HTR-8/SVneo (cell line): Measurements from ENCODE around the gene MPRIP.
A peak's percentile ranks its signal among the peaks of the same experiment; 100 is the strongest.

Source experiments
- DNase-seq: peaks from one replicate; pipeline ENCODE4 v3.0.0; 2011; ENCODE audit warnings: low spot score, mixed read lengths; ENCODE audit not compliant: insufficient read length
- FAIRE-seq: peaks from 2 replicates; lab custom pipeline; 2011; peaks lifted over from hg19 to GRCh38; lab: Jason Lieb, UNC

The MPRIP gene

DNA sequence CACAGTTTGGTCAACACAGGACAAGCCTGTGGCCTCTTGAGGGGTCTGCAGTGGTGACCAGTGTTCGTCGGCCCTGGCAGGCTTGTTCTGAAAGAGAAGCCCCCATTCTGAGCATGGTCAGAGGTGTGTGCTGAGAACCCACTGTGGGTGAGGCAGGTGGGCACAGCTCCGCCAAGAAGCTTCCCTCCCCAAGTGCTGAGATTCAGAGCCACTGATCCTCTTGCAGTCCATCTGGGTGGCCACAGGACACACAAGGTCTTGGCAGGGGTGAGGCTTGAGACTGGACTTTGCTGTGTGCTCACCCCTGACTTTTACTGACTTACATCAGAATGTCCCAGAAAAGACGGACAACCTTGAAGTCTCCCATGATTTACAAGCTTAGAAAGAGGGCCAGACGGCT, 18.7 kb downstream of the MPRIP start:
- FAIRE-seq = no peak
- DNase-seq = no peak

DNA sequence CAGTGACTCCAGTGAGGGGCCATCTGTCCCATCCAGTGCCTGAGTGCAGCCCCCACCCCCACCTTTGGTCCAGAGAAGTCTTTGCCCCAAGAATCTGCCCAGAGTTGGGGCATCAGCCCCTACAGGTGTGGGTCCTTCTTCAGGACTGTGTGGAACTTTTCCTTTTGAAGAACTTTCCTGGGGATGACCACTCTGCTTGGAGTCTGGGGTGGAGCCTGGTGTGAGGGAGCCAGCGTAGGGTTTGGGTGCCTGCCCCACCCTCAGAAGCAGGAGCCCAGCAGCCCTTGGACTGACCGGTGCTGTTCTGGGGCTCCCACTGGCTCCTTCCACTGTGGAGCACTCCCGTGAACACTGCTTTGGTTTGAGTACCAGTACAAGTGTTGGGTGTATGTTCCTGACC, 19.3 kb downstream of the MPRIP start:
- no peak for FAIRE-seq

DNA sequence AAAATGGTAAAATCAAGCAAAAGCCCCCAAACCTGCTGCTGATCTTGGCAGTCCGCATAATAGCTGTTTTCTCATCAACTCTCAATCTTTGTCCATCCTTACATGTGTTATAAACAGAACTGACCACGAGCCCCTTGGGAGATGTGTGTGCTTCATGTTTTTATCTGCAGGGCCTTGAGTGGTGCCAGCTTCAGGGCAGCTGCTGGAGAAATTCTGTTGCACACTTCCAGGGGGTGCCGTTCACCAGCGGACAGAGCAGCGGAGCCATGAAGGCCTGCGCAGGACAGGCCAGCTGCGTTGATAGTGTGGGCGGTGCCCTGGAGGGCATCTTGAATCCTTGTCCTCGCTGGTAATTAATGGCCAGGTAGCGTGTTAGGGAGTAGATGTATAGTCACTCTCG, 20.1 kb downstream of the MPRIP start:
- DNase-seq (no peak), FAIRE-seq (no peak)

More for the DNA sequence above, 19.3 kb downstream of the MPRIP start:
- no peak for DNase-seq

DNA sequence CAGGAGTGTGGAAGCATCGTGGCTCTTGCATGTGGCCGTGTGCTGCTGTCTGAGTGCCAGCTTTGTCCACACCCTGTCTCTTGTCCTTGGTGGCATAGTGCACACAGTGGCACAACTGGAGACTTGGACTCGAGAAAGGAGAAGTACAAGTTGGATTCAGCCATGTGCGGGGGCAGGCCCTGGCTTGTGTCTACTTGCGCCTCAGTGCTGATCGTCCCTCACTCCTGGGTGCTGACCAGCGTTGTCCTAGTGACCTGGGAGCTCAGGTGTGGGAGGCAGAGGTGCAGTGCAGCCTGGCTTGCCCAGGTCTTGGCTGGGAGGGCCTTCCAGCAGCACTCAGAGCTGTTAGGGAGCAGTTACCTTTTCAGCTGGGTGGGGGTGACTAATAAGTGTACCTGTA, 20.6 kb downstream of the MPRIP start:
- DNase-seq (no peak), FAIRE-seq (peak; percentile 4)

DNA sequence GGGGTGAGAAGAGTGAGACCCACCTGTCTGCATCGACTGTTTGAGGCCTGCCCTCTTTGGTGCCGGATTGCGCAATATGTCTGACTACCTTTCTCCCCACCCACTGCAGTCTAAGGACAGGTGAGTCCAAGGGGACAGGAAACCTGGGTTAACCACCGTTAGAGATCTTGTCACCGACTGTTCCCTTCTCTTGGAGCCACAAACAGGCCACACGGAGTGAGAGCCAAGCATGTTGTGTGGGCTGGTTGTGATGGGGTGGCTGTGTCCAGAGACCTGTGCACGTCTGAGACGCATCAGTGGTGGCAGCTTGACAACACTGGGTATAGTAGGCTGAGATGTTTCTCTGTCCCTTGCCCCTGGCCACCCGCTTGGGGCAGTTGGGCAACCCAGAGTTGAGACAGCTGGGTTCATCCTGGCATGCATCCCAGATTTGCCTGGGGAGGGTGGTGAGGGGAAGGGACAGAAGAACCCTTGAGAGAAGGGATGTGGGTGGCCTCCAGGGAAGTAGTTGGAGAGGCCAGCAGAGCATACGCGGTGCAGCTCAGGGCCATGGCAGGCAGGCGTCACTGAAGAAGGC, 21.4 kb downstream of the MPRIP start:
- DNase-seq = peak; percentile 59
- FAIRE-seq = peak; percentile 46

DNA sequence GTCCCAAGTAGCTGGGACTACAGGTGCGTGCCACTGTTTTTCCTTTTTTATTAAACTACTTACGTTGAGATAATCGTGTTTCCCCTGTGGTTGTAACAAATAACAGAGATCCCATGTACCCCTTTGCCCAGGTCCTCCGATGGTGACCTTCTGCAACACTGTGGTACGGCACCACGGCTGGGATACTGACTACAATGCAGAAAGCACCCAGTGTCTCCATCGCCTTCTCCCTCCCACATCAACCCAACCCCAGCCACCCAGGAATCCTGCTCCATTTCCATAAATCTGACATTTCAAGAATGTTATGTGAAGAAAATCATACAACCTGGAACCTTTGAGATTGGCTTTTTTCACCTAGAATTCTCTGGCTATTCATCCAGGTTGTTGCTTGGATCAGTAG, 22.1 kb downstream of the MPRIP start:
- FAIRE-seq (no peak), DNase-seq (no peak)

DNA sequence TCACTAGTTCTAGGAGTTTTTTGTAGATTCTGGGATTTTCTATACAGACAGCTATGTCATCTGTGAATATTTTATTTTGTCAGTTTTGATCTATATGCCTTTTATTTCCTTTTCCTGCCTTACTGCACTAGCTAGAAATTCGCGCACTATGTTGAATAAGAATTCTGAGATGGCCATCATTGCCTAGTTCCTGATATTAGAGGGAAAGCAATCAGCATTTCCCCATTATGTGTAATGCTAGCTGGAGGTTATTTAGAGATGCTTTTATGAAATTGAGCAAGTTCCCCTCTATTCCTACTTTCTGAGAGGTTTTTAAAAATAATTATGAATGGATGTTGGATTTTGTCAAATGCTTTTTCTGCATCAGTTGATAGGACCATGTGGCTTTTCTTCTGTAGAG, 23.8 kb downstream of the MPRIP start:
- no peak for DNase-seq
- no peak for FAIRE-seq

DNA sequence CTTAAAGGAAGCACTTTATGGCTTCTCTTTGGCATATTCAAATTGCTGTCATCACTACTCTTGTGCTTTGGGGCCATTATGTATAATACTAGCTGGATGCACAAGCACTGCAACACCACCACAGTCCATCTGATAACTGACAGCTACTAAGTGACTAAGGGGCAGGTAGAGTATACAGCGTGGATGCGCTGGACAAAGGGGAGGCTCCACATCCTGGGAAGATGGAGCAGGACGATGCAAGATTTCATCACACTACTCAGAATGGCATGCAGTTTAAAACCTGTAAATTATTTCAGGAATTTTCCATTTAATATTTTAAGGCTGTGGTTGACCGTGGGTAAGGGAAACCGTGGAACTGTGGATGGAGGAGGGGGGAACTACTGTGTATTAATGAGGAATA, 25.0 kb downstream of the MPRIP start:
- no peak for FAIRE-seq
- DNase-seq = peak; percentile 73

DNA sequence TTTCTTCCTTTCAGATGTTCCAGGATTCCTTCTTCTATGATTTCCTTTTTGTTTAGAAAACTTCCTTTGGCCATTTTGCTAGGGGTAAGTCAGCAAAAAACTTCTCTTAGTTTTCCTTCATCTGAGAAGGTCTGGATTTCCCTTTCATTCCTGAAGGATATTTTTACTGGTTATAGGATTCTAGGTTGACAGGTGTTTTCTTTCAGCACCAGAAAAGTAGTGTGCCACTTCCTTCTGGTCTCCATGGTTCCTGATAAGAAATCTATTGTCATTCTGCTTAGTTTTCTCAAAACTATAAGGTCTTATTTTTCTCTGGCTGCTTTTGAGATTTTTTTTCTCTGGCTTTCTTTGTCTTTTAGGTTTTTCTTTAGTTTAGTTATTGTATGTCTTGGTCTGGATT, 27.6 kb downstream of the MPRIP start:
- FAIRE-seq (no peak), DNase-seq (no peak)

DNA sequence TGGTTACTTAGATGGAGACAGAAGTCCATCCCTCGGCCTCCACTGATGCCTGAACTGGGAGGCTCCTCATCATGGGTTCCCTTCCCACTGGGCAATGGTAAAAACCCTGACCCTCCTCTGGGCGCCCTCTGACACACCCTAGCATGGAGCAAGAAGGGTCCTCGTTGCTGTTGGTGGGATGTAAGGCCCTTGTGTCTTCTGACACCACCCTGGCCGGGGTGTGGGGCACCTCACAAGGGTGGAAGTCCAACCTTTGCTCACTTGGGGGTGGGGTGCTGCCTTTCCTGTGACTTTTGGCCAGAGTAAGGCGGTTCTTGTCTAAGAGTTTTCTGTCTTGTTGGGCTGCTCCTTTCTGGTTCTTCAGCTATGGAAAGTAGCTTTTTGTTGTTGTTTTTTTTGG, 28.7 kb downstream of the MPRIP start:
- FAIRE-seq = no peak
- DNase-seq = no peak

DNA sequence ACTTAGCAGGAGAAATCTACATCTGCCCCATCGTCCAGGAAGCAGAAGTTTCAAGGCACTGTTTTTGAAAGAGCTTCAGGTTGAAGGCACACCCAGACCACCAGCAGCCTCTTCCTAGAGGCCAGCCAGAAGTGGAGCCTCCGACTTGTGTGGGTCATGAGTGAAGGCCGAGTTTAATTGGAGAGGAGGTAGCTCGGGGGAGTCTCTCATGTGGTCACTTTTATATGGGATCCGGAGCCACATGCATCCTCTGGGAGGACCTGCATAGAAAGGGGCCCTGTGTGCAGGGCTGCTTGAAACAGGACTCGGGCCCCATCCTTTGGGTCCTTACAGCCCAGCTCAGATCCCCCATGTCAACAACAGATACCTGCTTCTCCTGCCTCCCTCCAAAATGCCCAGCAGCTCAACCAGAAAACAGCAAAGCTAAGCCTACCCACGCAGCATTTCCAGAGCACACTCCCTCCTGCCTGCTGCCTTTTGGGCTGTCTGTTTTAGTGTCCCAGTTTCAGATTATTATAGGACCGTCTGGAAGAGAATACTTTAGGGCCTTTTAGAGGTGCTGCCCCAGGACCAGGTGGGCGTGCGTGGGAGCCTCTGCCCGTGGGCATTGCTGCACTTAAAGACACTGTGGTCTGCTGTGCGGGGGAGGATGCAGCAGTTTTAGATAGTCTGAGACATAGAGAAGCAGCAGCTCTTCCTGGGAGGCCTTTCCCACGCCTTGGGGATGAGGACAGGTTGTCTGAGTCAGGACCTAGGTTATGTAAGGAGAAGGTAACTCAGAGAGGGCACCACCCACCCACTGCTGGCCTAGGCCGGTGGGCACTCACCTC, 29.5 kb downstream of the MPRIP start:
- FAIRE-seq (no peak), DNase-seq (no peak)

DNA sequence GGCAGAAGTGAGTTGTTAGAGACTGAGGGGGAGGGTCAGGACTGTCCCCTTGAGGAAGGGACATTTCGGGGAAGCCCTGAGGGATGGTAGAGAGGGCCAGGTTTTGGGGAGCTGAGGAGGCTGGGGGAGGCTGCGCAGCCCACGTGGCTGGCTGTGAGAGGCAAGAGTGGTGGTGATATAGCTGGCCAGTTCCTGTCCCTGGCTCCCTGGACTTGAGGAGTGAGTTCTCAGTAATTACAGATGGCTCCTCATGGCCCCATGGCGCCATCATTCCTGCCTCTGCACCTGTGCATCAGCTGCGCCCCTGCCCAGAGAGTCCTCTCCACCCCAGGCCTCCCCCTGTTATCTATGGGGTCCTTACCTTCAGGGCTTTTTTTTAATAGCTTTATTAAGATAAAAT, 30.3 kb downstream of the MPRIP start:
- DNase-seq (no peak), FAIRE-seq (no peak)

DNA sequence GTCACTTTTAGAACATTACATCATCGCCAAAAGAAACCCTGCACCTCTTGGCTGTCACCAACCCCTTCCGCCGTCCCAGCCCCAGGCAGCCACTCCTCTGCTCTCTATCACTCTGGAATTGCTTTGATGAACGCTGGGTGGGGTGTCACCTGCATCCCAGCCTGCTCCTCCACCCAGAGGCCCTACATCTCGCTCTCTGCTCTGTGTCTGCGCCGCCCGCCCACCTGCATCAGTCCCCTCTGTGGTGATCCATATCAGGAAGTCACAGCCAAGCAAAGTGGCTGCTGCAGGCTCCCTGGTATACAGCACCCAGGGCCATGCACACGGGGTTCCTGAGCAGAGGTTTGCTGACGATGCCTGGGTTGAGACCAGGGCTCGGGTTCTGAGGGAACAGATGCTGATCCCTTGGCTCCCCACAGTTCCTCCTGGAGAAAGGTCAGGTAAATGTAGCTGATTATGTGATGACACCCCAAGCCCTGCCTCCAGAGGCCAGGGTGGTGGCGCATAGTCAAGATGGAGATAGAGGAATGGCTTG, 30.8 kb downstream of the MPRIP start:
- no peak for FAIRE-seq
- no peak for DNase-seq

DNA sequence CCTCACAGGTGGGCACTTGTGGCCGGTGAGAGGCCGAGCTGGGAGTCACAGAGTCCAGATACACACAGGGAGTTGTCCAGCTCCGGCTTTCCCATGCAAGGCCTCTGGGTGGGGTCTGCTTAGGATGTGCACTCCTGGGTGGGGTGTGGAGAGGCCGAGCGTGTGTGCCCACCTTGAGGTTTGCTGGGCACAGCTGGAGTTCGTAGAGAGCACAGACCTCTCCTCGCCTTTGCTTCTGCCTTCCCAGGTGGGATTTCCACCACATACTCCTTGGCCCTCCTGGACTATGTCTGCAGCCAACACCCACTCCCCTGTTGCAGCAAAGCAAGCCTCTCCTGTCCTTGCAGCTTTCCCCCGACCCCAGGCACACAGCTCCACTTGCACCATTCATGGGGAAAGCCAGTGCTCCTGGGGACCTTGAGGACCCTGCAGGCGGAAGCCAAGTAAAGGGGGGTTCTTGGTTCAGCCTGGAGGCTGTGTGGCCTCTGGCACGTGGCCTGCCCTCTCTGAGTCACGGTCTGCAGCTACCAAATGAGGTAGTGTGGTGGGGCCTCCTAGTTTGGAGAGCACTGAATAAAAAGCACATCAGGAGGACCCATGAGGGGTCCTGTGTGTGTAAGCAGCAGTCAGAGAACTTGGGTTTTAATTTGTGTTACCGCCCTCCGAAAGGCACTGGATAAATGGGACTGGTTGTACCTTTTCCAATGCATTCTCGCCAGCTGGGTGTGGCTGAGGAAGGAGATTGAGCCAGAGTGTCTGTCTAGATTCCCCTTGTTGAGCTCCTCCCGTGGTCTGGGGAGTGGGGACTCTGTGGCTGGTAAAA, 31.5 kb downstream of the MPRIP start:
- FAIRE-seq = no peak

DNA sequence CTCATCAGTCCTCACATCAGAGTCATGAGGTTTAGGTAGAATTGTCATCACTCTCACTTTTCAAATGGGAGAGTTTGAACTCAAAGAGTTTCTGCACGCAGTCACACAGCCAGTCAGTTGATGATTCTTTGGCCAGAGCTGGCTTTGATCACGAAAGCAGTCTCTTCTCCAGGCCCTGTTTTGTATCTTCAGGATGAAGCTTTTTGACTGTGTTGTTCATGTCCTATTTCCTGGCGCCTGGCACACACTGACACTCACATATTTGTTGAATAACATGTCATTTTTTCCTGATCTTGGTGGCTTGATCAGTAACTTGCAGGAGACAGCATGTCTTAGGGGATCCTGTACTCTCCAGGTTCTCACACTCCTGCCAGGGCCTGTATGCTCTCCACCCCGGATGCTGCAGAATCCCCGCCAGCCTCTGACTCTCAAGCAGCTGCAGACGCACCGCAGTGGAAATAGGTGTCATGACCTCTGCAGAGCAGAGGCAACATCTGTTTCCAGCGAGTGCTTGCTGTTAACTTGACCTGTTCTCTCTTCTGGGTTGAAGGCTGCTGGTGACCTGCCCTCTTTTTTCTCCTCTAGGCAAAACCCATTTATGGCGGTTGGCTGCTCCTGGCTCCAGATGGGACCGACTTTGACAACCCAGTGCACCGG, 33.0 kb downstream of the MPRIP start:
- peak; percentile 28 for FAIRE-seq
- DNase-seq = no peak

More for the DNA sequence above, 31.5 kb downstream of the MPRIP start:
- DNase-seq = no peak

DNA sequence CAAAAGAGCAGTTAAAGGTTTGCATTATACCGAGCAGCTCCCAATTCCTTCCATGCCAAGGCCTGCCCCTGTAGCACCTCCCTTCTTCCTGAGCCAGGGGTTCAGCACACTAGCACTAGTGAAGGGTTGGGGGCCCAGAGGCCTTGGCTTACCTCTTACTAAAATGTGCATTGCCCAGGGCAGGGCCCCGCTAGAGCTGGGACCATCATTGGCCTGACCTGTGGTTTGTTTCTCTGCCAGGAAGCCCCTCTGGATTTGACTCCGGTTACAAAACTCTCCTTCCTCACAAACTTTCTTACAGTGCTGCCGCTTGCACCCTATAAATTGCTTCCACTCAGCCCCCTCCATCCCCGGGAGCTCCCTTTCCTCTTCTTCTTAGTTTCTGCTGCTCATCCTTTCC, 33.8 kb downstream of the MPRIP start:
- no peak for FAIRE-seq
- DNase-seq = no peak

DNA sequence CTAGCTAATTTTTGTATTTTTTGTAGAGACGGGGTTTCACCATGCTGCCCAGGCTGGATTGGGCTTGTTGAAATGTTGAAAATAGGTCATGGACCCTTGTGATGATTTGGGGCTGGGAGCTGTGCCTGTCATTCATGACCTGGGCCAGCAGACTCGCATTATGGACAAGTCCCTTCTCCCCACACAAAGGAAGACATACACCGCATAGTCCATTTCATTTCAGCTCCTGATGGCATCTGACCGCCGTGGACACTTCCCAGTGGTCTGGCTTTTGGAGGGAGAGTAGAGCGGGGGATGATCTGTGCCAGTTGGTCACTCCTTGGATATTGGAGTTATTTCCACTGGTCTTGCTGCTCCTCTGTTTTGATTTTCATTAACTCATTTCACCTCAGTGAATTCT, 34.8 kb downstream of the MPRIP start:
- FAIRE-seq = no peak
- DNase-seq = no peak

DNA sequence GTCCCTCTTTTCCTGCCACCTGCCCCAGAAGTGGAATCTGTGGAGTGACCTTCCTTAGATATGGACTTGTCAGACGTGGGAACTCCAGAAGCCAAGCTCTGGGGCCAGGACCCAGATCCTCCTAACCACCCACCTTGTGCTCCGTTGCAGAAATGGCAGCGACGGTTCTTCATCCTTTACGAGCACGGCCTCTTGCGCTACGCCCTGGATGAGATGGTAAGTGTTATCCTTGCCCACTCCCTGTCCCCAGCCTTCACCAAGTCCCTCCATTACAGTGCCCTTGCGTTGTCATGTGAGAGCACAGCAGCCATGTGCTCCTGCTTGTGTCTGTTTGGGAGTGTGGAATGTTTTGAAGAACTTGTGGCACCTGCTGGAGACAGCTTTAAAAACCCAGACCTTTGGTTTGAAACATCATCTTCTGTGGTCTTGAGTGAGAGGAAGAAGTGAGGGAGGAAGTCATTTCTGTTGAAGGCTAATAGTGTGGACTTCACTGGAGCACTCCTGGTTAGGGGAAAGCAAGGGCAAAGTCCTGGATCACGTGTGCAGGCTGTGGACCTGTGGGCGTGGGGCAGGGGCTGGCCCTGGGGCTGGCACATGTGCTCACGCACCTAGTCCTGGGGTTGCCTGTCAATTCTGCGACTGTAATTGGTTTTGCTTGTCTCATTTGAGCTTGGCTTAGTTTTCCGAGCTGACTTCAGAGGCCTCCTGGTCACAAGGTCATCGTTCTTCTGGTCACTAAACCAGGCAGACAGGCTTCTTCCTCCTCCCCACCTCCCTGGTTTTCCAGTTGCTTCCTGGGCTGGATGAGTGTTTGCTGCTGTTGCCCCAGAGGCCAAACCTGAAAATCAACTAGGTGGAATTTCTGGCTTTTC, 35.8 kb downstream of the MPRIP start:
- DNase-seq (no peak), FAIRE-seq (peak; percentile 54)

DNA sequence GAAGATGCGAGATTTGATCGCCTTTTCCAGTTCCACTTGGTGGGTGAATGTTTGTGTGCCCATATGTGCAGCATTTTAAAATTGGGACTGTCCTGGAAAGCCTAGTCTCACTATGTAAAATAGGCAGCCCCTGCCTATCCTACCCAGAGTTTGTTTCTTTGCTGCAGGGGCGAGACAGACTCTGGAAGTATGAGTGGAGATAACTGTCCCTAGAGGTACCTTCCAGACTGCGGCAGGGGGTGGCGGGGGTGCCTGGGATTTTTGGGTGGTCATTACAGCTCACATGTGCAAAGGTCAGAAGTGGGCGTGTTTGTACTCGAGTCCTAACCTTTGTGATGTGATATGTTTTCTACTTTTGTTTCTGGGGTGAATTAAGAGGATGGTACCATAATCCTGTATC, 36.6 kb downstream of the MPRIP start:
- FAIRE-seq (no peak), DNase-seq (no peak)
